ENCODE results near the gene TSLP.
A peak's percentile ranks its signal among the peaks of the same experiment; 100 is the strongest.

Gene TSLP

DNA sequence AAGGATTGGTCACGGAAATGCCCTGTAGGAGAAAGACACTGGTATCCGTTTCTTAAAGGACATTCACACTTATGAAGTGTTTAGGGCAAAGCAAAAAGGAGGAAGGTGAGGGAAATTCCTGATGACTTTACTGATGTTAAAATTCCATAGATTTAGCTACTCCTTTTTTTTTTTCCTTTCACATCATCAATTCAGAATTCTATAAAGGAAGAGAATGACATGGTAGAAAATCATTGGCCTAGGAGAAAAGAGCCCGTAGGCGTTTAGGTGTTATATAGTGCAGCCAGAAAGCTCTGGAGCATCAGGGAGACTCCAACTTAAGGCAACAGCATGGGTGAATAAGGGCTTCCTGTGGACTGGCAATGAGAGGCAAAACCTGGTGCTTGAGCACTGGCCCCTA, at the start of gene TSLP:
Gene TSLP, plus strand, starts transcription at position 301 of the 400 bp plus-strand sequence. CDS start 178 bp downstream, outside the sequence.
- DNase-seq (ENCODE audit: low spot score): no peak

DNA sequence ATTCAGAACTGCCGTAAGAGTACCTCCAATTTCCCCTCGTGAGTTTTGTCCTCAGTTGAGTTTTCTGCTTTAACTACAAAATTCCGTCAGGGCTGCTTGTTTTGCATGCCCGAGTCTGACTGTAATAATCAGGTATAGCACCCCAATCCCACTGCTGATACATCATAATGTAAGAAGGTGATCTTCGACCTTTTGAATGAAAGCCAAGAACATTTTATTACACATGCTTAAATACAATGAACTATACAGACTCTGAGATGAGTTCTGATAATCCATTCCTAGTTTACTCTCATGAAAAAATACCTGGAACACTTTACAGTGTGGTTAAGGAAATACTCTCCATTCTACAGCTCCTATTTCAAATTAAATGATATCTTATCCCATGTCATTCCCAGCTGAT, 49.2 kb upstream of the TSLP start:
- DNase-seq (ENCODE audit: low spot score): no peak

DNA sequence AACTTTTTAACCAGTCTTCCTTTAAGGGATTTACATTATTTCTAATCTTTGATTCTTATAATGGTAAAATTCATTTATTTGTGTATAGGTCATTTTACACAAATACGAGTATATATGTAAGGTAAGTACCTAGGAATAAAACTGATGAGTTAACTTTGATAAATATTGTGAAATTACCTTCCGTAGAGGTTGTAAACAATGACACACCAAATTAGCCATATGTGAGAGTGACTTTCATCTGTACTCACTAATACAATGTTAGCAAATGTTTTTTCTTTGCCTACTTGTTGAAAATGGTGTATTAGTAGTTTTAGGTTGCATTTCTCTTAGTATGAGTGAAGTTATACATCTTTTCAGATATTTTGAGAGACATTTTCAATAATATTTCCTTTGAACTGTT, 42.6 kb upstream of the TSLP start:
- DNase-seq (ENCODE audit: low spot score): no peak

DNA sequence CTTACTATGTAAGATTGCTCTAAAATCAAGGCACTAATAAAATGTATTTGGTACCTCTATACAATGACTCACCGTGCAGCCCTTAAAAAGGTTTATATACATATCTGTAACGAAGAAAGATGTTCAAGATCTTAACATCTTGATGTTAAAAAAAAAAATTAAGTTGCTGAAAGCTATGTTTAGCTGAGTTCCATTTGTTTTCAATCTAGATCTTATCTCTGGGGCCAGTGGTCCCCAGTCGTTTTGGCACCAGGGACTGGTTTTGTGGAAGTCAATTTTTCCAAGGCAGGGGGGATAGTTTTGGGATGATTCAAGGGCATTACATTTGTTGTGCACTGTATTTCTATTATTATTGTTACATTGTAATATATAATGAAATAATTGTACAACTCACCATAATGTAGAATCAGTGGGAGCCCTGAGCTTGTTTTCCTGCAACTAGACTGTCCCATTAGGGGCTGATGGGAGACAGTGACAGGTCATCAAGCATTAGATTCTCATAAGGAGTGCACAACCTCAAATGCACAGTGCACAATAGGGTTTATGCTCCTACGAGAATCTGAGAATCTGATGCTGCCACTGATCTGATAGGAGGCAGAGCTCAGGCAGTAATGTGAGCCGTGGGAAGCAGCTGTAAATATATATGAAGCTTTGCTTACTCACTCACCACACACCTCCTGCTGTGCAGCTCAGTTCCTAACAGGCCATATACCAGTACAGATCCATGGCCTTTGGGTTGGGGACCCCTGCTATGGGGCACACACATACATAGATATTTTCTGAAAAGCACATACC, 27.6 kb upstream of the TSLP start:
- no peak for DNase-seq (ENCODE audit: low spot score)

DNA sequence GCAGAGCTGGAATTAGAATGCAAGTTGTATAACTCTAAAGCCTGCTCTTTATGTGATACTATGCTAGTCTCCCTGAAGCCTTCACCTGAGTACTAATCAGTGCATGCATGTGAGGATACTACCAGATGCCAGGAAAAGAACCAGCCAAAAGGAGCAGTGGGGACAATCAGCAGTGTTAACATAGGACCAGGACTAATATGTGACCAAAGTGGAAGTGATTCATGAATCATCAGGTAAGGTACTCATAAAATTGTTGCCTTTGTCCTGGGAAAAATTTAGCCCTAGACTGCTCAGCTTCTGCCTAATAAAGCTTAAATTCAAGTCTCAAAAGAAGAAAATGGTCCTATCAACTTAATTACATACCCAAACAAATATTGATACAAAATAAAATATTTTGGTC, 13.4 kb upstream of the TSLP start:
- no peak for DNase-seq (ENCODE audit: low spot score)

DNA sequence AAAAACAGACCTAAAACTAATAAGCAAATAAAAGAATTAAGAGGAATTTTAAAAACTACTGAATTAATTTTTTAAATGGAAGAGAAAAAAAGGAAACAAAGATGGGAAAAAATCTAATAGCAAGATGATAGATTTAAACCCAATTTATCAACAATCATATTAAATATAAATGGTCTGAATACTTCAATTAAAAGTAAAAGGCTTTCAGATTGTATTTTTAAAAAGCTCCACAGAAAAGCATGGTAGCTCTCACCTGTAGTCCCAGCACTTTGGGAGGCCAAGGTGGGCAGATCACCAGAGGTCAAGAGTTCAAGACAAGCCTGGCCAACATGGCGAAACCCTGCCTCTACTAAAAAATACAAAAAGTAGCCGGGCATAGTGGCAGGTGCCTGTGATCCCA, 11.3 kb upstream of the TSLP start:
- no peak for DNase-seq (ENCODE audit: low spot score)

DNA sequence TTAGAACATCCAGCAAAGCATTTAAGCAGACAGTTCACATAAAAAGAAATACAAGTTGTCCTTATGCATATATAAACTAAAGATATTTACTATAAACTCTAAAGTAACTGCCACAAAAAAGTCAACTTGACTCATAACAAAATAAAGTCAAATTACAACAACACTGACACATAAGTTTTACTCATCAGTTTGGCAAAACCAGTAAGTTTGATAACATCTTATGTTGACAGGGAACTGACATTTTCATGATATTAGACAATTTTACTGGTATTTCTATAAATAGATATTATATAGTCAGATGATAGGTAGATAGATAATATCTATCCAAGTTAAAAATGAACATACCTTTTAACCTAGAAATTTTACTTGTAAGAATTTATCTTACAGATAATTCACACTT, 9.9 kb upstream of the TSLP start:
- DNase-seq (ENCODE audit: low spot score): no peak

DNA sequence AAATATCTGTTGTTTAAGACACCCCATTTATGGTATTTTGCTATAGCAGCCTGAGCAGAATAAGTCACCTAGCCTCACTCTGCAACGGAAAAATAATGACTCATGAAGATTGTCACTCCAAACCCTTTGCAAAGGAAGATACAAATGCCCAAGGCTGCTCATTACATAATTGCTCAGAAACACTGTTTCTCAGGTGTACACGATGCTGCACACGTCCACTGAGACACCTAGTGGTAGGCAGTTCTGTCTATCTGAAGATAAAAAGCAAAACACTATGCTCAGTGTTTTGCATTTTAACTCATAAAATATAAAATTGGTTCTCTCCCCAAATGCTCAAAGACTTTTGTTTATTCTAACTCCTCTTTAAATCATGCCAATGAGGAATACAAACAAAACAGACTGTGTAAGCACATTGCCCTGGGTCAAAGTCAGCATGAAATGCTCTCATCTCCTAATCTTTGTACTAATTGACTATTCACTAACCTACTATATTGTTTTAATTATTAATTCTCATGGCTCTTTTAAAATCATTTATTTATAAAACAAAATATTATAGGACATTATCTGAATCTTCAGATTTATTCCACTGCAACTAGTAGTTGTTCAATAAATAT, 7.7 kb upstream of the TSLP start:
- DNase-seq (ENCODE audit: low spot score): peak; percentile 19

DNA sequence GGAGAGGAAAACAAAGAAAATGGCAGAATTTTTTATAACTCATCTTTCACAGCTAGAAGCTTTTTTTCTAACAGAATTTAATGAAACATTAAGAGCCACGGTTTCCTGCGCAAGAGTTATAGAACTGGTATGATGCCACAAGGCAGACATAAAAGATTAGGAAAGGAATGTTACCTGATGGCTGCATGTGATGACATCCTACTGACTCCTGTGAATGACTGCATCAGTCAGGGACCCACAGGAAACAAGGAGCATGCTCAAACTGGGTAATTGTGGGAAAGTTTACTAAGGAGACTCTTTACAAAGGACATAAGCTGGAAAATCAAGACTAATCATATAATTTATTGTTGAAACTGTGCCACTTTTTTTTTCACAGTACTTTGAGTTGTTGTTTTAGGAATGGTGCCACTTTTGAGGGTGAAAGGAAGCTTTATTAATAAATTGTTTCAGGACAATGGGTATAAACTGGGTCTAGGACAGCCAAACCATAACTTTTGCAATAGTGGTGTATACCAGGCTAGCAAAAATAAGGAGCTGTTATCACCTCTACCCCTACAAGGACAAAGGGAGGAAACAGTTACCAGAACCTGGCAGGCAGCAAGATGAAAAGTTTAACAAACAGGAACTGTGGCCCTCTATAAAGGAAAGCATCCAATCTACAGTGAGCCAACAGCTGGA, 5.1 kb upstream of the TSLP start:
- no peak for DNase-seq (ENCODE audit: low spot score)

DNA sequence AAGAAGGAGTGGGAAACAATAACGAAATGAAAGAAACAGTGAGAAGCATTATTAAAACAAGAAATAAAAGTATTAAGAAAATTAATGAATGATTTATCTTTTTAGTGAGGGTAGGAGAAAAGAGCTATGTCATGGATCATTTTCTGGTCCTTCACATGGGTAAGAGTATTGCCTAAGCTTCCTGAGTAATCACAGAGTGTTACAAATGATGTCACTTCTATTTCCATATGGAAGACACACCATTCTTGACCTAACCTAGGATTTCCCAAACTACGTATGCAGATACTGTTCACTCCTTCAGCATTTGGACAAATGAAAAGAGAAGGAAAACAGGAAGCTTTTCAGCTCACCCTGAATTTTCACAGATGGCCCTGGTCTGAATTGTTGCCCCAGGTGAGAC, 3.3 kb upstream of the TSLP start:
- DNase-seq (ENCODE audit: low spot score): no peak

DNA sequence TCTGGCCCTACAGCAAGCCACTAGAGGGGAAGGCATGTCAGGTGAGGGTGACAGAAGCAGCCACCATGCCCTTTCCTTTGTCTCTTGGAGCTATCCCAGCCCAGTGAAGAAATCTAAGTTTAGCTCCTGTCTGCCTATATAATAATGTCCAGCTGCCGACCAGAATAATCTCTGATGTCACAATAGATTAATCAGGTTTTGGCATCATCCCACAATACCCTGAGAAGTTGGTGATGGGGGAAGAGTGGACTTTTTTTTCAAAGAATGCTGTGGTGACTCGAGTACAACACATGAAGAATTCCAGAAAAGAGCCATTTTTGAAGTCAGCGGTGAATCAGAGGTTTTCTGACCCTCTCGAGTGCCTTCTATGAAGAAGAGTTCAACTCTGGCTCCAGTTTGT, 1.7 kb upstream of the TSLP start:
- no peak for DNase-seq (ENCODE audit: low spot score)

DNA sequence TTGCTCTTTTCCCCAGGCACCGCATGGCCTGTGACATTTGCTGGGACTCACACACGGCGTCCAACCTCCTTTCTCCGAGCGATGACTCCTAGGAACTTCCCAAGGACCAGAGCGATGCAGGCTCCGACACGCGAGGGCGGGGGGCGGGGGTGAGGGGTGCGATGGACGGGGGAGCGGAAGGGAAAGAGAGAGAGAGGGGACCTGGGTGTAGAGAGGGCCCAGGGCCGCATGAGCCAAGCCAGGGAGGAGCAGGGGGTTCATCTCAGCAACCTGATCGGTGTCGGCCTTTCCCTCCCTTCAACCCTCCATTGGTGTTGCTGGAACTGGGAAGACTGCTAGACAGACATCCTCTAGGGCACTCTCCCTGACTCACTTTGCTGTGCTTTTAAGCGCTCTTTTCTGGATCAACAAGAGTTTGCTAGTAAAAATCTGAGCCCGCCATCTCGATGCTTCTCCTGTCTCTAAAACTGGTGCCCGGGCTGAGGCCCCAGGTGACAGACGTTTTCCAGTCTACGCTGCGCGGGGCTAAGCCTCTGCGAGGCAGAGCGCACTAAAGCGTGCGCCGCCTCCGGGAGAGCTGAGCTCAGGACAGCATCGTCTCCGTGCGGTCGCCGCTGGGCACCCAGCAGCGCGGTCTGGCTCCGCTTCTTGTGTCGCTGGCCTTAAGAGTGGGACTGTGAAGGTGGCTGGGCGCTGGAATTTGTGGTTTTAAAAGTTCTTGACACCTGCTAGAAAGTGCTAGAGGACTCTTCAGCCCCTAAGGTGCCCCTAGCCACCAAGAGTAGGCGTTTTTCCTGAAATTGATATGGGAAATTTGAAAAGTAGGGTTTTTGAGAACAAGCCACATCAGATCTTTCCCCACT, 1.0 kb upstream of the TSLP start:
- no peak for DNase-seq (ENCODE audit: low spot score)

DNA sequence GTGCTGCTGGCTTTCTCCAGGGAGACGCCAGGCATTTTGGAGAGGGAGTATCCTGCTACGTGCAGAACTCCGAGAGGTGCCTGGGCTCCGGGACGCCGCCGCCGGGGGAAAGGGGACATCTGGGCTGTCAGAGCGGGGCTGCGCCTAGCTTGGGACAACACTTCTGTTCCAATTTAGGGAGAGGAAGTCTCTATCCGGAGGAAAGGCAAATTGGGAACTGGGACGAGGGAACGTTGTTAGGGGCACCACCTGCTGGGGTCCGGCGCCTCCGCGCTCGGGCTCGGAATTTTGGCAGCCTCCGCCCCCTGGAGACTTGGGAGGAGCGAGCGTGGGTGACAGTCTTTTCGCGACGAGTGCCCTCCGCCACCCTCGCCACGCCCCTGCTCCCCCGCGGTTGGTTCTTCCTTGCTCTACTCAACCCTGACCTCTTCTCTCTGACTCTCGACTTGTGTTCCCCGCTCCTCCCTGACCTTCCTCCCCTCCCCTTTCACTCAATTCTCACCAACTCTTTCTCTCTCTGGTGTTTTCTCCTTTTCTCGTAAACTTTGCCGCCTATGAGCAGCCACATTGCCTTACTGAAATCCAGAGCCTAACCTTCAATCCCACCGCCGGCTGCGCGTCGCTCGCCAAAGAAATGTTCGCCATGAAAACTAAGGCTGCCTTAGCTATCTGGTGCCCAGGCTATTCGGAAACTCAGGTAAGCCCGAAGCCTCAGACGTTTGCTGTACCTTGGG, 1.6 kb downstream of the TSLP start:
- DNase-seq (ENCODE audit: low spot score): peak; percentile 19

DNA sequence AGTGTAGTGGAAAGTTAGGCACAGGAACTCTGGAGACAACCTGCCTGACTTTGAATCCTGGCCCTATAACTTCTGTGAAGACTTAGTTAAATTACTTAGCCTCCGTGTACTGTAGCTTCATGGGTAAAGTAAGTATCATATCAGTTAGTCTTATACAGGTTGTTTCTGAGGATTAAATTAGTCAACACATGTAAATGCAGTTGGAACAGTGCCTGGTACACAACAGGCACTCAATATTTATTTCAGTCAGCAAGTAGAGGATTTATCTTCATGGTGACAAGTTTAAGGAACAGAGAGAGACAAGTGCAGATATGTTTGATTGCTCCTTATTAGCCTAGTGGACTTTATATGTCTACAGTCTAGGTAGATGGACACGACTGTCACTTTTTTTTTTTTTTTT, 2.7 kb downstream of the TSLP start:
- no peak for DNase-seq (ENCODE audit: low spot score)

DNA sequence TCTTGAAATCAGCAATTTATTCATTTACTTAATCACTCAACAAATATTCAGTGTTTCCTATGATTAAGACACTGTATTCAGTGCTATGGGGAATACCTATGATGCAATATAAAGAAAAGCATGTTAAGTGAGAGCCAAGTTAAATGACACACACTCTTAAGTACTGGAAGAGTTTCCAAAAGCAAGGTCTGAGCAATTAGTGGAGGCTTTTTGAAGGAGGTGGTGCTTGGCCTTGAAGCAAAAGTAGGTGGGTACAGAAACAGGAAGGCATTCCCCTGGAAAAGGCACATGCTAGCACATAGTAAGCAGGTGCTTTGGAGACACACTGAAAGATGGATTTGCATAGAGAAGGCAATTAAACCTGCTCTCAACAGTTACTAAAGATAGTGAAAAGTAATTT, 4.0 kb downstream of the TSLP start:
- no peak for DNase-seq (ENCODE audit: low spot score)

DNA sequence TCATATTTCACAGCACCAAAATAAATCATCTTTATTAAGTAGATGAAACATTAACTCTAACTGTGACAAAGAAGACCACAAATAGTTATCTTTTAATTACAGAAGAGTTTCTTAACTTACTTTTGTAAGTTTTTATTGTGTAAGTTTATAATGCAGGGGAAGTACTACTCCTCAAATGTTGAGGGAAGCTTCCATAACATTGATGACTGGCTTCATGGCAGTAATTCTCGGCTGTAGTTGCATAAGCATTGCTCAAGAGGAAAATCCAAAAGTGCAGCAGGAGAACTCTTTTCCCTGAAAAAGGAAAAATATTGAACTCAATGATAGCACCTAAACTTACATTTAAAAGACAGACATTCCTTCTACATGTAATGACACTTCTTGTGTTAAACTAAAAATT, 4.6 kb downstream of the TSLP start:
- DNase-seq (ENCODE audit: low spot score): no peak

DNA sequence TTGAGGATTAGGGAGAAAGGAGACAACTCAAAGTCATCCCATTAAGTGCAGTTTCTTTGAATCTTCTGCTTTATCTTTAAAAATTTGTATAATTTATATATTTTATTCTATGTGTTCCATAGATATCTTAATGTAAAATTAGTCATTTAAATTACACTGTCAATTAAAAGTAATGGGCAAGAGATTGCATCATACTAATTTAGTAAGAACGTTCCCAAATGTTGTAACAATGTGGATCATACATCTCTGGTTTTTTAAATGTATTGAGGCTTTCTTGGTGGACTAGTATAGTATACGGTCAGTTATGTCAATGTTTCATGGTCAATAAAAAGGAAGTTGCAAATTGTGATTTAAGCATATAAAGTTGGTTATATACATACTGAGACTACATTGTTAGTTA, 6.2 kb downstream of the TSLP start:
- no peak for DNase-seq (ENCODE audit: low spot score)

DNA sequence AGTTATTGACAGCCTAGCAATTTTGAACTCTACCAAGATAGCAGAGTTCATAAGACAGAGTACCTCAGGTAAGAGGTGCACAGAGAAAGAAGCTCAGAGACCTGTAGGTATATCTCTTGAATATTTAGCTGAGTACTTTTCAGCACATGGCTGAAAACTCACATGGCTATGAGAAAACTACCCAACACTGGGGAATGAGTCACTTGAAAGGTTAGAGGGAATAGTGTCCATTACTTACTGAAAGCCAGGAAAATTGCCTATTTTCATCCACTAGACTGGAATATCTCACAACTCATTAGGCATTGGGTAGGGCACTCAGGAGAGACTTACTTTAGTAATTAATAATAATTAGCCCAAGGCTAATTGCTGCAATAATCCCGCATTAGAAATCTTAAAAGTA, 8.3 kb downstream of the TSLP start:
- DNase-seq (ENCODE audit: low spot score): no peak

DNA sequence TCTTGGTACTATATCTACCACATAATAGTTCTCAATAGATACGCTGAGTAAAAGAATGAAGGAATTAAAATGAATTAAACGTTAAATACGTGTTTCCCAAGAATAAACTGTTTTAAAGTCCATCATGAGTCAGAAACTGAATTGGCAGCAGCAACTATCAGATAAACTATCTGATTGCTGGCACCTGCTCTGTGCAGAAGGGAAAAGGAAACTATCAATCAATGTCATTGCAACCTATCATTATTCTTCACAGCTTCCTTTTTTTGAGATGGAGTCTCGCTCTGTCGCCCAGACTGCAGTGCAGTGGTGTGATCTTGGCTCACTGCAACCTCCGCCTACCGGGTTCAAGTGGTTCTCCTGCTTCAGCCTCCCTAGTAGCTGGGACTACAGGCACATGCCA, 11.8 kb downstream of the TSLP start:
- DNase-seq (ENCODE audit: low spot score): no peak

DNA sequence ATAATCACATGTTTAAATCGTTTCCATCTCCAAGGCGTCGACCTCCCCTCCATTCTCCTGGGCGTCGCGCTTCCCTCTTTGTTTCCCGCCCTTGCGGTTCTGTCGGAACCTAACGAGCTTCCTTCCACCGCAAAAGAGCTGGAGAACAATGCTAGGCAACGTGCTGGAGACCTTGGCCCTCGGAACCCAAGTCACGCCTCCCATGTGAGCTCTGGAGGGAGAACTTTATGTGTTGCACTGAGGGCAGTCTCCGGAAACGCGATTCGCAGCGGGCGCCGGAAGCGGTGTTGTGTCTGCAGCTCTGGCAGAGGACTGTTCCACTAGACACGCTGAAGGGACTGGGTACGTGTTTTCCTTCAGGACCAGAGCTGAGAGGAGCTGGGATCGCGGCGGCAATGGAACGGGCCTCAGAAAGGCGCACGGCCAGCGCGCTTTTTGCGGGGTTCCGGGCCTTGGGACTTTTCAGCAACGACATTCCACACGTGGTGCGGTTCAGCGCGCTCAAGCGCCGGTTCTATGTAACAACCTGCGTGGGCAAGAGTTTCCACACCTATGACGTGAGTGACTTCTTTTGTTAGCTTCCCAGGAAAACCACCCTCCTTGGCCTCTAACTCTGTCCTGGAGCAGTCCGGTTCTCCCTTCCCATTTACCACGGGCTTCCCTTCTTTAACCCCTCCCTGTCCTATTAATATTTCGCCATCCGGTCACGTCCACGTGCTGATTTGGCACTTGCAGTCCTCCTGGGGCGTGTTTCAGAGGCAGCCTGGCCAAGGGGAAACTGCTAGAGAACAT, 20.7 kb downstream of the TSLP start, which contains the start of gene WDR36:
Gene WDR36, plus strand, starts transcription at position 287 of the 792 bp plus-strand sequence. Its CDS starts 109 bp downstream, at position 396.
- DNase-seq (ENCODE audit: low spot score): peak; percentile 59

DNA sequence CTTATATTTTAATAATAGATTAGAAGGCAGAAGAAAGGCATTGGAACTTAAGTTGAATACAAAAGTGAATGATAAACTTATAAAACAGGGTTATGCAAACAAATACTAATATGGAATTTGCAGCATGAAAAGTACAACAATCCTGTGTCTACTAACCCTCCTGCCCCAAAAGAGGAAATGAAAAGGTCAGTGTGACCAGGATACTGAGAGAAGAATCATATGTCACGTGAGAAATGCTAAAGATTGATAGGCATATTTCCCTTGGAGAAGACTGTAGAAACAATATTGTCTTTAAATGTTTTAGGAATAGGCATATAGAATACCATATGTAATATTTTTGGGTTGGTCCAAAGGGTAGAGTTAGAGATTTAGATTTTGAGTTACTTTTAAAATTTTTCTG, 24.5 kb downstream of the TSLP start:
- no peak for DNase-seq (ENCODE audit: low spot score)
